Measurements from ENCODE around the gene ELAVL3.
"Not testable (repeated sequence)": the region's sequence is repeated elsewhere in the genome, so short reads cannot be mapped to it uniquely, and the experiment has no call there.

Gene ELAVL3

GRCh38 chr19:11458236-11458900 is 22.5 kb downstream of the ELAVL3 start:
- DNase-seq, result no peak

- no peak for DNase-seq
Observed at GRCh38 chr19:11457831-11458230, 23.0 kb downstream of the ELAVL3 start.

GRCh38 chr19:11457115-11457514 is 23.7 kb downstream of the ELAVL3 start:
- no peak for DNase-seq

- no peak for DNase-seq
Observed at GRCh38 chr19:11456659-11457058, 24.2 kb downstream of the ELAVL3 start.

GRCh38 chr19:11455233-11455554 is 25.7 kb downstream of the ELAVL3 start:
- DNase-seq, result not testable (repeated sequence)

- DNase-seq, result no peak
Observed at GRCh38 chr19:11453468-11454341, 27.1 kb downstream of the ELAVL3 start.

- no peak for DNase-seq
Observed at GRCh38 chr19:11452620-11453310, 28.1 kb downstream of the ELAVL3 start.

- no peak for DNase-seq
Observed at GRCh38 chr19:11451871-11452619, 28.8 kb downstream of the ELAVL3 start.

- no peak for DNase-seq
Observed at GRCh38 chr19:11451327-11451870, 29.4 kb downstream of the ELAVL3 start.

- DNase-seq, result no peak
Observed at GRCh38 chr19:11450570-11451326, 30.1 kb downstream of the ELAVL3 start.

GRCh38 chr19:11448923-11449554 is 31.8 kb downstream of the ELAVL3 start:
- no peak for DNase-seq

GRCh38 chr19:11448410-11448809 is 32.4 kb downstream of the ELAVL3 start:
- DNase-seq, result no peak

- DNase-seq, result no peak
Observed at GRCh38 chr19:11447347-11448262, 33.2 kb downstream of the ELAVL3 start.

- no peak for DNase-seq
Observed at GRCh38 chr19:11446652-11447301, 34.1 kb downstream of the ELAVL3 start.

GRCh38 chr19:11446271-11446651 is 34.6 kb downstream of the ELAVL3 start:
- no peak for DNase-seq

GRCh38 chr19:11445141-11445540 is 35.7 kb downstream of the ELAVL3 start:
- no peak for DNase-seq

- DNase-seq, result no peak
Observed at GRCh38 chr19:11444059-11444458, 36.8 kb downstream of the ELAVL3 start.

- no peak for DNase-seq
Observed at GRCh38 chr19:11437955-11438354, 42.9 kb downstream of the ELAVL3 start.

- DNase-seq, result no peak
Observed at GRCh38 chr19:11435833-11436313, 45.0 kb downstream of the ELAVL3 start.

All from activated gamma-delta T cell (primary cell).